ENCODE results near the gene GPRC5A.
"Not testable (repeated sequence)": the region's sequence is repeated elsewhere in the genome, so short reads cannot be mapped to it uniquely, and the experiment has no call there.

GPRC5A gene

DNA sequence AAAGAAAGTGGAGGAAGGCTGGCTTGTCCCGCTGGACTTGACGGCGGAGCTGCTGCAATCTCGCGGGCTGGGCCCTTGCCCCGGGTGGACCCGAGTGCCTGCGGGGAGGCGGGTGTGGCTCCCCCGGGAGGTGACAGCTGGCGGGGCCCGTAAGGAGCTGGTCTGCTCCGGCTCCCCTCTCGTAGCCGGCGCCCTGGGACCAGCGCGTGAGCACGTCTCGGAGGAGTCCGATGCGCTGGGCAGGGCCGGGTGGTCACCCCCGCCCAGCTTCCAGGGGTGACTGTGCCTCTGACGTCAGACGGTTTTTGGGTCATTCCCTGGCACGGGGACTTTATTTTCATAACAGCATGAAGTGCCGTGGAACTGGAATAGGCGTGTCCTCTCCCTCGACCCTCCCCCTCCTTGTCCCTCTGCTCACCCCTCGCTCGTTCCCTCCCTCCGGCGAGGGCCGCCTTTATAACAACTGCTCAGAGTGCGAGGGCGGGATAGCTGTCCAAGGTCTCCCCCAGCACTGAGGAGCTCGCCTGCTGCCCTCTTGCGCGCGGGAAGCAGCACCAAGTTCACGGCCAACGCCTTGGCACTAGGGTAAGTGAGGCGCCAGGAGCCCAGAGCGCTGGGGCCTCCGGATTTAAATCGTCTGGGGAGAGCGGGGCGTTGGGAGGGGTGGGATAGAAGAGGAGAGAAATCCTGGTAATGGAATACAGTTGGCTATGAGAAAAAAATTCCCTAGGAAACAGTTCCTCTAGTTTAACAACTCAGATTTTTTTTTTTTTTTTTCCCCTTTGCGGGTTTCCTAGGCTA, at the start of gene GPRC5A:
Gene GPRC5A (plus strand): TSS at position 483 of the 801 bp plus-strand sequence. CDS start 16,688 bp downstream, outside the sequence.
- Histone ChIP-seq H3K4me3 (ENCODE audit: low read depth, low read length, poor library complexity, severe bottlenecking) (no peak within 1 kb of the TSS), H2AFZ (ENCODE audit: low read length) (no peak within 1 kb of the TSS), H3K4me2 (ENCODE audit: low read length) (no peak within 1 kb of the TSS), H3K9me3 (ENCODE audit: low read length) (no peaks in the 10 kb centered on the region), H3K36me3 (ENCODE audit: insufficient read depth, low read length) (no peaks in the 10 kb centered on the region), H3K9ac (ENCODE audit: low read length) (no peak within 1 kb of the TSS), H3K27ac (ENCODE audit: low read depth, low read length, poor library complexity, severe bottlenecking) (no peak within 1 kb of the TSS), H3K79me2 (ENCODE audit: insufficient read depth, low read length) (no peaks in the 10 kb centered on the region), H4K20me1 (ENCODE audit: insufficient read depth, low read length) (no peaks in the 10 kb centered on the region), H3K27me3 (ENCODE audit: insufficient read depth, low read length) (peaks cover 4% of the 10 kb centered on the region; the same call in 1 of the 2 replicates), H3K9me2 (ENCODE audit: low read depth, low read length) (no peaks in the 10 kb centered on the region), H3F3A (ENCODE audit: insufficient read depth, low read length) (no peaks in the 10 kb centered on the region), H3K4me1 (ENCODE audit: insufficient read depth, low read length, severe bottlenecking) (no peaks in the 10 kb centered on the region)
- TF ChIP-seq EZH2 (IDR thresholded peaks at IDR 0.05; ENCODE audit: borderline replicate concordance, low read length) (no peak), CTCF (IDR thresholded peaks at IDR 0.05; ENCODE audit: low read length) (no peak)

DNA sequence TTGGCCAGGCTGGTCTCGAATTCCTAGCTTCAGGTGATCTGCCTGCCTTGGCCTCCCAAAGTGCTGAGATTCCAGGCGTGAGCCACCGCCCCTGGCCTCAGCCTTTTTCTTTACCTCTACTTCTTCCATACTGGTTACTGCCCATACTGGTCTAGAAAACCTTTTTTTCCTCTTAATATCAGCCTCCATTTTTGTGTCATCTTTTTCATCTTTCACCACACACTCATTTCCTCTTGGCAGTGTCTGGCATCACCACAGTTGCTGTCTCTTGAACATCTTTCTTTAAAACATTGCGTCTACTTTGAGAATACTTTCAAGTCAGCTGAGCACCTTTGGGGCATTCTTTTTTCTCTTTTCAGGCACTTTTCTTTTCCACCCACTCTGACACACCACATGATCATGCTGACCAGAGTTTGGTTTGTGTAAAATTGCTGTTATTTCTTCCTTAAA, 45.5 kb upstream of the GPRC5A start:
- Histone ChIP-seq H2AFZ (ENCODE audit: low read length) (no peak overlapping the region), H3K79me2 (ENCODE audit: insufficient read depth, low read length) (no peaks in the 10 kb centered on the region), H3K36me3 (ENCODE audit: insufficient read depth, low read length) (no peaks in the 10 kb centered on the region), H3K9me2 (ENCODE audit: low read depth, low read length) (no peaks in the 10 kb centered on the region), H3F3A (ENCODE audit: insufficient read depth, low read length) (no peaks in the 10 kb centered on the region), H3K4me1 (ENCODE audit: insufficient read depth, low read length, severe bottlenecking) (no peaks in the 10 kb centered on the region), H4K20me1 (ENCODE audit: insufficient read depth, low read length) (no peaks in the 10 kb centered on the region), H3K4me2 (ENCODE audit: low read length) (no peak overlapping the region), H3K27me3 (ENCODE audit: insufficient read depth, low read length) (no peaks in the 10 kb centered on the region), H3K4me3 (ENCODE audit: low read depth, low read length, poor library complexity, severe bottlenecking) (no peak overlapping the region), H3K27ac (ENCODE audit: low read depth, low read length, poor library complexity, severe bottlenecking) (no peak overlapping the region), H3K9ac (ENCODE audit: low read length) (no peak overlapping the region), H3K9me3 (ENCODE audit: low read length) (no peaks in the 10 kb centered on the region)
- TF ChIP-seq CTCF (IDR thresholded peaks at IDR 0.05; ENCODE audit: low read length) (no peak), EZH2 (IDR thresholded peaks at IDR 0.05; ENCODE audit: borderline replicate concordance, low read length) (no peak)

- H4K20me1 ChIP-seq (ENCODE audit: insufficient read depth, low read length); H2AFZ ChIP-seq (ENCODE audit: low read length); H3K4me3 ChIP-seq (ENCODE audit: low read depth, low read length, poor library complexity, severe bottlenecking); H3K36me3 ChIP-seq (ENCODE audit: insufficient read depth, low read length); H3K9me3 ChIP-seq (ENCODE audit: low read length); H3K79me2 ChIP-seq (ENCODE audit: insufficient read depth, low read length); H3K9me2 ChIP-seq (ENCODE audit: low read depth, low read length); H3K4me1 ChIP-seq (ENCODE audit: insufficient read depth, low read length, severe bottlenecking); H3K4me2 ChIP-seq (ENCODE audit: low read length); H3K27me3 ChIP-seq (ENCODE audit: insufficient read depth, low read length); H3K27ac ChIP-seq (ENCODE audit: low read depth, low read length, poor library complexity, severe bottlenecking); H3K9ac ChIP-seq (ENCODE audit: low read length); H3F3A ChIP-seq (ENCODE audit: insufficient read depth, low read length): not testable (repeated sequence)
Measured at GRCh38 chr12:12846780-12847179, 44.6 kb upstream of the GPRC5A start.

DNA sequence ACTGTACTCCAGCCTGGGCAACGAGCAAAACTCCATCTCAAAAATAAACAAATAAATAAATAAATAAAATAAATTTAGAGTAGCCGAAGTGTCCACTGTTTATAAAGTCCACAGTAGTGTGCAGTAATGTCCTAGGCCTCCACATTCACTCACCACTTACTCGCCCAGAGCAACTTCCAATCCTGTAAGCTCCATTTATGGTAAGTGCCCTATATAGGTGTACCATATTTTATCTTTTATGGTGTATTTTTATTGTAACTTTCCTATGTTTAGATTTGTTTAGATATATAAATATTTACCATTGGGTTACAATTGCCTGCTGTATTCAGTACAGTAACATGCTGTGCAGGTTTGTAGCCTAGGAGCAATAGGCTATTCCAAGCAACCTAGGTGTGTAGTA, 37.9 kb upstream of the GPRC5A start:
- Histone ChIP-seq H3F3A (ENCODE audit: insufficient read depth, low read length) (no peaks in the 10 kb centered on the region), H4K20me1 (ENCODE audit: insufficient read depth, low read length) (no peaks in the 10 kb centered on the region), H3K9me3 (ENCODE audit: low read length) (no peaks in the 10 kb centered on the region), H3K4me3 (ENCODE audit: low read depth, low read length, poor library complexity, severe bottlenecking) (no peak overlapping the region), H3K36me3 (ENCODE audit: insufficient read depth, low read length) (no peaks in the 10 kb centered on the region), H3K27ac (ENCODE audit: low read depth, low read length, poor library complexity, severe bottlenecking) (no peak overlapping the region), H3K79me2 (ENCODE audit: insufficient read depth, low read length) (no peaks in the 10 kb centered on the region), H3K27me3 (ENCODE audit: insufficient read depth, low read length) (no peaks in the 10 kb centered on the region), H3K9me2 (ENCODE audit: low read depth, low read length) (no peaks in the 10 kb centered on the region), H3K4me2 (ENCODE audit: low read length) (no peak overlapping the region), H3K4me1 (ENCODE audit: insufficient read depth, low read length, severe bottlenecking) (no peaks in the 10 kb centered on the region), H2AFZ (ENCODE audit: low read length) (no peak overlapping the region), H3K9ac (ENCODE audit: low read length) (no peak overlapping the region)
- TF ChIP-seq CTCF (IDR thresholded peaks at IDR 0.05; ENCODE audit: low read length): no peak
- no peak for TF ChIP-seq EZH2 (IDR thresholded peaks at IDR 0.05; ENCODE audit: borderline replicate concordance, low read length)

Data from OCI-LY1 (cell line).